Left hindlimb (tissue), 1 donor: Measurements from ENCODE around the gene CHRNA7.
"Not testable (repeated sequence)": the region's sequence is repeated elsewhere in the genome, so short reads cannot be mapped to it uniquely, and the experiment has no call there.

Experiments
- DNase-seq: peaks from one replicate; pipeline ENCODE4 v3.0.0-alpha.2; 2018

CHRNA7 gene

GRCh38 chr15:32193780-32194179, 163.5 kb downstream of the CHRNA7 start:
- DNase-seq, result not testable (repeated sequence)

DNA sequence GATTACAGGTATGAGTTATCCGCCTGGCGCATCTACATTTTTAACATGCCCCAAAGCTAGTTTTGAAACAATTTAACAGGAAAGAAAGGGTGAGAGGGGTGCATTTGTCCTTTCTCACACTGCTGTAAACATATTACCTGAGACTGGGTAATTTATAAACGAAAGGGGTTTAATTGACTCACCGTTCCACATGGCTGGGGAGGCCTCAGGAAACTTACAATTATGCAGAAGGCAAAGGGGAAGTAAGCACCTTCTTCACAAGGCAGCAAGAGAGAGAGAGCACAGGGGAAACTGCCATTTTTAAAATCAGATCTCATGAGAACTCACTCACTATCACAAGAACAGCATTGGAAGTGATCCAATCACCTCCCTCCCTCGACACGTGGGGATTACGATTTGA, 165.9 kb downstream of the CHRNA7 start:
- DNase-seq, result not testable (repeated sequence)

DNA sequence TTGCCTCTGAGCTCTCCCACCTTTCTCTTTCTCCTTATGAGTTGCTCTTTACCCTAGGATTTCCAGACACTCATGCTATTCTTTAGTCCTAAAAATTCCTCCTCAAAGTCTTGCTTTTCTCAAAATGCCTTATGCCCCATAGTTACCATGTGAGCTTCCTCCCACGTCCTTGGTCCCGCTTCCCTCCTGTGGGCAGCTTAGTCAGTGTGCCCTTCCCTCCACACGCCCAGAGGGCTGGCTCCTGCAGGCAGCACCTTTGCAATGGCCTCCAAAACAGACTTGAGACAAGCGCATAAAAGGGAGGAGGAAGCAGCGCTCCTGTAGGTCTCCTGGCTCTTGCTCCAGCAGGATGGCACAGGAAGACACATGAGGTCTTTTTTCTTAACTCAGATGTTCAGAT, 168.6 kb downstream of the CHRNA7 start:
- DNase-seq, result not testable (repeated sequence)

- DNase-seq, result not testable (repeated sequence)
These were observed 178.8 kb downstream of the CHRNA7 start for GRCh38 chr15:32209081-32209480.

DNA sequence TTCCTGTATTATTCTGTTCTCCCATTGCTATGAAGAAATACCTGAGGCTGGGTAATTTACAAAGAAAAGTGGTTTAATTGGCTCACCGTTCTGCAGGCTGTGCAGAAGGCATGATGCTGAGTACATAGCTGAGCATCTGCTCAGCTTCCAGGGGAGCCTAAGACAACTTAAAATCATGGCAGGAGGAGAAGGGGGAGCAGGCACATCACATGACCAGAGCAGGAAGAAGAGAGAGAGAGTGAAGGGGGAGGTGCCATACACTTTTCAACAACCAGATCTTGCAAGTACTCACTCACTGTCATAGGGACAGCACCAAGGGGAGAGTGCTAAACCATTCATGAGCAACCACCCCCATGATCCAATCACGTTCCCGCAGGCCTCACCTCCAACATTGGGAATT, 188.4 kb downstream of the CHRNA7 start:
- no peak for DNase-seq
